Measurements from ENCODE around the gene MXRA7.
"Not testable (repeated sequence)": the region's sequence is repeated elsewhere in the genome, so short reads cannot be mapped to it uniquely, and the experiment has no call there.

DNA sequence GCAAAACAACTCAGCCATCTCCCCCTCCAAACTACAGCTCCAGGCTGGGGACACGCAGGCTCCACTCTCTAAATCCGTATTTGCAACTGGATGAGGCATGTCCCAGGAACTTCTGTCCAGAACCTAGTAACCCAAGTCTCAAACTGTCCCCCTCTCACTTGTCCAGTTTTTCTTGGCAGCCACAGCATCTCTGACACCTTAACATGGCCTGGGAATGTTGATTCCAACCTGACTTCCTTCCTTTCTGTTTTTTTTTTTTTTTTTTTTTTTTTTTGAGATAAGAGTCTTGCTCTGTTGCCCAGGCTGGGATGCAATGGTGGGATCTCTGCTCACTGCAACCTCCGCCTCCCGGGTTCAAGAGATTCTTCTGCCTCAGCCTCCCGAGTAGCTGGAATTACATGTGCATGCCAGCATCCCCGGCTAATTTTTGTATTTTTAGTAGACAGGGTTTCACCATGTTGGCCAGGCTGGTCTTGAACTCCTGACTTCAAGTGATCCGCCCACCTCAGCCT is 12.2 kb downstream of the MXRA7 start:
- TF ChIP-seq POLR2AphosphoS5, POLR2A, TAF1, SPI1, POU2F2 (IDR thresholded peaks at IDR 0.05; ENCODE audit: low read depth, low read length): not testable (repeated sequence)

All from GM12891 (cell line).